HepG2 (cell line): ENCODE results near the gene PHF23. TPM values are rescaled to one million over a fixed set of nuclear protein-coding genes. Genes with fewer than 3 reads are reported as not detected.

ENCODE experiments used
- BCL3 ChIP-seq: sonication (generic); formaldehyde crosslinking; IDR thresholded peaks from 2 replicates; pipeline ENCODE4 v1.5.1; 2020; ENCODE audit warnings: mild to moderate bottlenecking, missing genetic modification reagents, moderate library complexity
- EP300 ChIP-seq, 3 experiments: sonication (generic) in 1 of 3; formaldehyde crosslinking in 1 of 3; IDR thresholded peaks; 2 replicates each; pipeline versions ENCODE4 v1.5.1 to v1.6.1; 2011 to 2020; ENCODE audit warnings: low read depth in 2 of 3, low read length in 2 of 3, borderline replicate concordance in 1 of 3, improper control_type of control experiment in 1 of 3, mild to moderate bottlenecking in 1 of 3, missing genetic modification reagents in 1 of 3, moderate library complexity in 1 of 3
- HMGXB3 ChIP-seq: sonication (generic); formaldehyde crosslinking; IDR thresholded peaks from 2 replicates; pipeline ENCODE4 v1.4.0; 2020; ENCODE audit warnings: missing genetic modification reagents, borderline replicate concordance
- IKZF4 ChIP-seq: sonication (generic); formaldehyde crosslinking; IDR thresholded peaks from 2 replicates; pipeline ENCODE4 v1.5.1; 2020; ENCODE audit warnings: borderline replicate concordance, mild to moderate bottlenecking, low read depth, missing genetic modification reagents; ENCODE audit errors: not compliant biosample characterization
- NBN ChIP-seq: fragments of 450-650 bp; conservative IDR thresholded peaks from 2 replicates; pipeline ENCODE4 v1.6.1; 2017
- PBX3 ChIP-seq: sonication (generic); formaldehyde crosslinking; IDR thresholded peaks from 2 replicates; pipeline ENCODE4 v1.8.1; 2023; ENCODE audit warnings: missing genetic modification reagents, inconsistent platforms, borderline replicate concordance
- PHB2 ChIP-seq: fragments of 450-650 bp; IDR thresholded peaks from 2 replicates; pipeline ENCODE4 v1.6.1; 2018; ENCODE audit not compliant: partially characterized antibody
- TP53 ChIP-seq: sonication (generic); formaldehyde crosslinking; conservative IDR thresholded peaks from 2 replicates; pipeline ENCODE4 v1.4.0; 2020; ENCODE audit warnings: missing genetic modification reagents
- ZBTB49 ChIP-seq: sonication (generic); formaldehyde crosslinking; IDR thresholded peaks from 2 replicates; pipeline ENCODE4 v1.4.0; 2020; ENCODE audit warnings: missing genetic modification reagents, borderline replicate concordance
- ZNF180 ChIP-seq: sonication (generic); formaldehyde crosslinking; IDR thresholded peaks from 2 replicates; pipeline ENCODE4 v1.4.0; 2020; ENCODE audit warnings: low read depth, missing genetic modification reagents, borderline replicate concordance
- ZNF362 ChIP-seq: sonication (generic); formaldehyde crosslinking; IDR thresholded peaks from 2 replicates; pipeline ENCODE4 v1.4.0; 2020; ENCODE audit warnings: missing genetic modification reagents, mild to moderate bottlenecking, borderline replicate concordance
- ZNF761 ChIP-seq: sonication (generic); formaldehyde crosslinking; conservative IDR thresholded peaks from 2 replicates; pipeline ENCODE4 v1.4.0; 2020; ENCODE audit warnings: mild to moderate bottlenecking, missing genetic modification reagents
- ZSCAN22 ChIP-seq: sonication (generic); formaldehyde crosslinking; IDR thresholded peaks from 2 replicates; pipeline ENCODE4 v1.4.0; 2020; ENCODE audit warnings: mild to moderate bottlenecking, missing genetic modification reagents
- polyA plus RNA-seq, 8 experiments: library from polyadenylated mRNA; depleted of rRNA in 3 of 8; stranded (reverse) in 7 of 8; unstranded in 1 of 8; fragments of >200 nt; fragmentation: Illumina TruSeq in 4 of 8; extraction: Trizol in 4 of 8; gene quantifications; 2 replicates each; pipeline versions ENCODE4 v1.2.1 to v1.2.3, GENCODE V29; 2011 to 2016; ENCODE audit warnings: low read depth in 4 of 8, missing spikeins in 1 of 8, mixed read lengths in 1 of 8; ENCODE audit not compliant: insufficient read depth in 1 of 8
- total RNA-seq, 5 experiments: library from RNA; depleted of rRNA; stranded (reverse); fragments of >200 nt; fragmentation: Illumina TruSeq; extraction: Trizol; gene quantifications; 2 replicates each; pipeline ENCODE4 v1.2.3, GENCODE V29; 2016; ENCODE audit warnings: low read depth in 1 of 5
- TF ChIP-seq, protein P1 (sequence below): sonication (generic); formaldehyde crosslinking; IDR thresholded peaks from 2 replicates; pipeline ENCODE4 v1.8.1; 2023; ENCODE audit warnings: mild to moderate bottlenecking, missing genetic modification reagents, borderline replicate concordance

Gene PHF23
- total and polyA plus RNA-seq, 2 of the 13 experiments (the other 11 are each of a cell fraction or from before 2014, with no cell fraction given), result 27.6 to 33.2 TPM

- TF ChIP-seq EP300 (IDR thresholded peaks at IDR 0.05; ENCODE audit: low read depth in 2 of 2, low read length in 2 of 2), result 0 out of 4 replicates have a peak, but pooled peaks of 1 of the 2 experiments have one; percentile 28
- TF ChIP-seq EP300 (CRISPR knock-in tag; IDR thresholded peaks at IDR 0.05; ENCODE audit: borderline replicate concordance), result no peak
- TF ChIP-seq PHB2, result no peak
- no peak; the same call in 1 of the 2 replicates for TF ChIP-seq HMGXB3 (CRISPR knock-in tag)
- TF ChIP-seq ZSCAN22 (CRISPR knock-in tag), result no peak
- peak; percentile 48; the same call in 1 of the 2 replicates for TF ChIP-seq ZNF362 (CRISPR knock-in tag)
- no peak for TF ChIP-seq NBN
- no peak; the same call in 1 of the 2 replicates for TF ChIP-seq BCL3 (CRISPR knock-in tag)
- no peak for TF ChIP-seq ZBTB49 (CRISPR knock-in tag)
- TF ChIP-seq TP53 (CRISPR knock-in tag), result no peak
- TF ChIP-seq PBX3 (CRISPR knock-in tag), result no peak
- TF ChIP-seq IKZF4 (CRISPR knock-in tag), result peak; percentile 21
- no peak for TF ChIP-seq ZNF180 (CRISPR knock-in tag)
- 0 out of 2 replicates have a peak, but pooled peaks have one; percentile 32 for TF ChIP-seq ZNF761 (CRISPR knock-in tag)
- TF ChIP-seq, protein P1, sequence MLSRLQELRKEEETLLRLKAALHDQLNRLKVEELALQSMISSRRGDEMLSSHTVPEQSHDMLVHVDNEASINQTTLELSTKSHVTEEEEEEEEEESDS (CRISPR knock-in tag), result no peak
These were observed at the start of gene PHF23 (continued) for GRCh38 chr17:7239091-7240027.
